Mesendoderm (in vitro differentiated cells): ENCODE measurements around the gene SLC26A11.

Experiments
- DNase-seq: peaks from one replicate; pipeline ENCODE4 v3.0.0; 2013
- H2AK5ac ChIP-seq: 2 replicates; pipeline ENCODE4 v1.6.1; 2013; ENCODE audit warnings: low read length, inconsistent platforms
- H2BK120ac ChIP-seq: 2 replicates; pipeline ENCODE4 v1.6.1; 2013; ENCODE audit warnings: low read depth, mild to moderate bottlenecking, low read length, moderate library complexity, mixed read lengths
- H2BK15ac ChIP-seq: replicated peaks from 2 replicates; pipeline ENCODE4 v1.6.1; 2013; ENCODE audit warnings: low read depth, mild to moderate bottlenecking, moderate library complexity
- H2BK5ac ChIP-seq: 2 replicates; pipeline ENCODE4 v1.6.1; 2013; ENCODE audit warnings: low read length, inconsistent platforms
- H3K18ac ChIP-seq: 2 replicates; pipeline ENCODE4 v1.6.1; 2013; ENCODE audit warnings: mild to moderate bottlenecking, low read length, mixed read lengths
- H3K23ac ChIP-seq: one replicate; pipeline ENCODE4 v1.6.1; 2013; ENCODE audit warnings: low read length
- H3K27ac ChIP-seq: 2 replicates; pipeline ENCODE4 v1.5.1; 2013; ENCODE audit warnings: low read depth, mild to moderate bottlenecking, inconsistent platforms, low read length, moderate library complexity
- H3K27me3 ChIP-seq: 2 replicates; pipeline ENCODE4 v1.6.1; 2013; ENCODE audit warnings: low read length, control low read depth, mild to moderate bottlenecking, inconsistent platforms; ENCODE audit not compliant: insufficient read depth, poor library complexity
- H3K36me3 ChIP-seq: 2 replicates; pipeline ENCODE4 v1.6.1; 2013; ENCODE audit warnings: low read length, inconsistent platforms; ENCODE audit not compliant: control insufficient read depth, insufficient read depth
- H3K4ac ChIP-seq: one replicate; pipeline ENCODE4 v1.6.1; 2013; ENCODE audit warnings: low read depth, mild to moderate bottlenecking, low read length, moderate library complexity
- H3K4me1 ChIP-seq: 2 replicates; pipeline ENCODE4 v1.6.1; 2013; ENCODE audit warnings: low read depth, low read length, inconsistent platforms; ENCODE audit not compliant: control insufficient read depth
- H3K4me2 ChIP-seq: 2 replicates; pipeline ENCODE4 v1.6.1; 2013; ENCODE audit warnings: low read length
- H3K4me3 ChIP-seq: 2 replicates; pipeline ENCODE4 v1.5.1; 2013; ENCODE audit warnings: mild to moderate bottlenecking, low read length
- H3K56ac ChIP-seq: one replicate; pipeline ENCODE4 v1.6.1; 2013; ENCODE audit warnings: low read length
- H3K79me1 ChIP-seq: 2 replicates; pipeline ENCODE4 v1.6.1; 2013; ENCODE audit warnings: low read length, inconsistent platforms
- H3K79me2 ChIP-seq: 2 replicates; pipeline ENCODE4 v1.6.1; 2013; ENCODE audit warnings: mild to moderate bottlenecking, low read length; ENCODE audit not compliant: control insufficient read depth, insufficient read depth
- H3K9ac ChIP-seq: 2 replicates; pipeline ENCODE4 v1.6.1; 2013; ENCODE audit warnings: low read length, inconsistent platforms
- H4K5ac ChIP-seq: one replicate; pipeline ENCODE4 v1.6.1; 2013; ENCODE audit warnings: low read length
- H4K8ac ChIP-seq: one replicate; pipeline ENCODE4 v1.6.1; 2013; ENCODE audit warnings: low read depth, mild to moderate bottlenecking, control low read depth, low read length, moderate library complexity
- WGBS: extraction: QIAGEN DNeasy Blood & Tissue Kit; methylation state at CpG from one replicate; pipeline ENCODE4 v1.1.7; 2013; ENCODE audit warnings: low lambda C conversion rate, missing lambda C conversion rate; ENCODE audit not compliant: insufficient coverage; ENCODE audit errors: extremely low coverage; 5-methylcytosine and 5-hydroxymethylcytosine counted together

Gene SLC26A11

GRCh38 chr17:80285237-80285920 is 65.2 kb downstream of the SLC26A11 start:
- Histone ChIP-seq H3K79me1 (no peaks in the 10 kb centered on the region), H3K56ac (no peak overlapping the region), H3K27ac (no peak overlapping the region), H3K27me3 (no peaks in the 10 kb centered on the region), H4K5ac (no peak overlapping the region), H3K79me2 (no peaks in the 10 kb centered on the region), H3K4me2 (no peak overlapping the region), H2BK15ac (no peak overlapping the region), H3K4ac (no peak overlapping the region), H2BK120ac (no peak overlapping the region), H3K4me3 (no peak overlapping the region), H3K18ac (no peak overlapping the region), H3K23ac (no peak overlapping the region), H3K9ac (no peak overlapping the region), H3K36me3 (peaks cover 1% of the 10 kb centered on the region), H4K8ac (no peak overlapping the region), H3K4me1 (no peaks in the 10 kb centered on the region), H2AK5ac (no peak overlapping the region), H2BK5ac (no peak overlapping the region)
- WGBS = no CpG with 5 or more reads among the region's 19 CpGs
- DNase-seq = no peak

- Histone ChIP-seq H3K56ac (no peak overlapping the region), H3K4me2 (no peak overlapping the region), H2BK15ac (no peak overlapping the region), H2AK5ac (no peak overlapping the region), H3K23ac (no peak overlapping the region), H3K79me1 (no peaks in the 10 kb centered on the region), H3K36me3 (peaks cover 1% of the 10 kb centered on the region), H3K4me3 (no peak overlapping the region), H3K27ac (no peak overlapping the region), H4K8ac (no peak overlapping the region), H3K4ac (no peak overlapping the region), H3K4me1 (no peaks in the 10 kb centered on the region), H3K18ac (no peak overlapping the region), H3K79me2 (no peaks in the 10 kb centered on the region), H2BK120ac (no peak overlapping the region), H2BK5ac (no peak overlapping the region), H4K5ac (no peak overlapping the region), H3K9ac (no peak overlapping the region), H3K27me3 (no peaks in the 10 kb centered on the region)
- WGBS = no CpG with 5 or more reads among the region's 5 CpGs
- DNase-seq = no peak
Observed at GRCh38 chr17:80286638-80286960, 66.4 kb downstream of the SLC26A11 start.

- Histone ChIP-seq H3K79me1 (no peaks in the 10 kb centered on the region), H3K79me2 (no peaks in the 10 kb centered on the region), H3K23ac (no peak overlapping the region), H3K4ac (no peak overlapping the region), H2BK15ac (no peak overlapping the region), H3K4me1 (no peaks in the 10 kb centered on the region), H2BK120ac (no peak overlapping the region), H2BK5ac (no peak overlapping the region), H3K36me3 (peaks cover 1% of the 10 kb centered on the region), H3K27ac (no peak overlapping the region), H3K27me3 (no peaks in the 10 kb centered on the region), H3K18ac (no peak overlapping the region), H3K9ac (no peak overlapping the region), H2AK5ac (no peak overlapping the region), H3K4me3 (no peak overlapping the region), H3K56ac (no peak overlapping the region), H3K4me2 (no peak overlapping the region), H4K8ac (no peak overlapping the region), H4K5ac (no peak overlapping the region)
- DNase-seq = no peak
- WGBS = no CpG with 5 or more reads among the region's 9 CpGs
Observed at GRCh38 chr17:80287038-80287437, 66.8 kb downstream of the SLC26A11 start.

- Histone ChIP-seq H3K4me2 (no peak overlapping the region), H3K79me2 (no peaks in the 10 kb centered on the region), H3K56ac (no peak overlapping the region), H2BK5ac (no peak overlapping the region), H2BK120ac (no peak overlapping the region), H3K23ac (no peak overlapping the region), H2BK15ac (no peak overlapping the region), H3K9ac (no peak overlapping the region), H2AK5ac (no peak overlapping the region), H3K27ac (no peak overlapping the region), H3K4ac (no peak overlapping the region), H3K4me1 (no peaks in the 10 kb centered on the region), H3K79me1 (no peaks in the 10 kb centered on the region), H3K4me3 (no peak overlapping the region), H3K36me3 (peaks cover 1% of the 10 kb centered on the region), H4K5ac (no peak overlapping the region), H3K18ac (no peak overlapping the region), H4K8ac (no peak overlapping the region), H3K27me3 (no peaks in the 10 kb centered on the region)
- WGBS = no CpG with 5 or more reads among the region's 22 CpGs
- no peak for DNase-seq
Observed at GRCh38 chr17:80287806-80288567, 67.8 kb downstream of the SLC26A11 start.

GRCh38 chr17:80289616-80290015 is 69.4 kb downstream of the SLC26A11 start:
- Histone ChIP-seq H3K27me3 (no peaks in the 10 kb centered on the region), H3K4ac (no peak overlapping the region)
- no peak for DNase-seq

More at GRCh38 chr17:80289616-80290015, 69.4 kb downstream of the SLC26A11 start:
- Histone ChIP-seq H3K23ac (no peak overlapping the region), H4K8ac (no peak overlapping the region), H3K4me3 (no peak overlapping the region), H4K5ac (no peak overlapping the region), H2BK15ac (no peak overlapping the region), H3K79me2 (no peaks in the 10 kb centered on the region), H3K27ac (no peak overlapping the region), H3K79me1 (no peaks in the 10 kb centered on the region), H3K4me1 (no peaks in the 10 kb centered on the region), H3K18ac (no peak overlapping the region), H2BK5ac (no peak overlapping the region), H3K9ac (no peak overlapping the region), H3K56ac (no peak overlapping the region), H2BK120ac (no peak overlapping the region), H2AK5ac (no peak overlapping the region), H3K4me2 (no peak overlapping the region), H3K36me3 (peaks cover 1% of the 10 kb centered on the region)
- WGBS = no CpG with 5 or more reads among the region's 6 CpGs
